Tibial nerve (tissue), 3 donors: Measurements from ENCODE around the gene TMEM129.

ENCODE experiments used
- CTCF ChIP-seq, 5 experiments: fragments of 200-600 bp in 3 of 5; fragments of 450-650 bp in 2 of 5; sonication (generic) in 3 of 5; IDR thresholded peaks; one replicate each; pipeline ENCODE4 v1.5.1; 2016 to 2019; ENCODE audit warnings: antibody characterized with exemption in 5 of 5, mild to moderate bottlenecking in 3 of 5, moderate library complexity in 2 of 5
- POLR2A ChIP-seq, 2 donors: fragments of 450-650 bp; IDR thresholded peaks; one replicate each; pipeline ENCODE4 v1.6.1; 2017; ENCODE audit warnings: antibody characterized with exemption in 2 of 2, mild to moderate bottlenecking in 2 of 2, moderate library complexity in 2 of 2

GRCh38 chr4:1695913-1696312 lies 25.2 kb downstream of the TMEM129 start:
- TF ChIP-seq POLR2A (IDR thresholded peaks at IDR 0.05) (no peak), CTCF (IDR thresholded peaks at IDR 0.05) (no peak)
